CD4-positive, alpha-beta T cell treated with Interleukin-17A for 4 hours (primary cell): ENCODE measurements around the gene MYL2.

ENCODE experiments used
- DNase-seq: peaks from one replicate; pipeline ENCODE4 v3.0.0-alpha.2; 2020; ENCODE audit warnings: mixed read lengths

MYL2 gene

GRCh38 chr12:110888256-110888991 lies 32.0 kb downstream of the MYL2 start:
- DNase-seq, result no peak

GRCh38 chr12:110885152-110885840 lies 35.1 kb downstream of the MYL2 start:
- no peak for DNase-seq

GRCh38 chr12:110883251-110883650 lies 37.1 kb downstream of the MYL2 start:
- DNase-seq, result no peak

GRCh38 chr12:110880651-110881050 lies 39.7 kb downstream of the MYL2 start:
- DNase-seq, result no peak

GRCh38 chr12:110874781-110875180 lies 45.6 kb downstream of the MYL2 start:
- DNase-seq, result no peak

- DNase-seq, result no peak
These were observed 46.0 kb downstream of the MYL2 start for GRCh38 chr12:110874351-110874750.

- DNase-seq, result no peak
These were observed 48.3 kb downstream of the MYL2 start for GRCh38 chr12:110872100-110872499.

GRCh38 chr12:110869803-110870202 lies 50.6 kb downstream of the MYL2 start:
- no peak for DNase-seq

GRCh38 chr12:110869026-110869425 lies 51.4 kb downstream of the MYL2 start:
- DNase-seq, result no peak

- DNase-seq, result no peak
These were observed 54.9 kb downstream of the MYL2 start for GRCh38 chr12:110865521-110865920.

- DNase-seq, result no peak
These were observed 57.2 kb downstream of the MYL2 start for GRCh38 chr12:110863161-110863560.

GRCh38 chr12:110862329-110862728 lies 58.0 kb downstream of the MYL2 start:
- no peak for DNase-seq

- DNase-seq, result no peak
These were observed 58.6 kb downstream of the MYL2 start for GRCh38 chr12:110861729-110862128.
